Ectodermal cell (in vitro differentiated cells): ENCODE measurements around the gene PYCR2.

Experiments
- H3K27ac ChIP-seq: 2 replicates; pipeline ENCODE4 v1.7.0; 2013; ENCODE audit warnings: mild to moderate bottlenecking, low read depth, low read length; ENCODE audit not compliant: insufficient read depth, poor library complexity, severe bottlenecking
- H3K27me3 ChIP-seq: 2 replicates; pipeline ENCODE4 v1.7.0; 2013; ENCODE audit warnings: mild to moderate bottlenecking, low read length; ENCODE audit not compliant: insufficient read depth, control insufficient read depth, poor library complexity, severe bottlenecking
- H3K36me3 ChIP-seq: one replicate; pipeline ENCODE4 v1.7.0; 2013; ENCODE audit warnings: low read length; ENCODE audit not compliant: control insufficient read depth, insufficient read depth
- H3K4me1 ChIP-seq: one replicate; pipeline ENCODE4 v1.7.0; 2013; ENCODE audit warnings: low read length; ENCODE audit not compliant: control insufficient read depth, insufficient read depth
- H3K4me3 ChIP-seq: 2 replicates; pipeline ENCODE4 v1.7.0; 2013; ENCODE audit warnings: low read depth, low read length, control low read depth; ENCODE audit not compliant: insufficient read depth
- H3K9me3 ChIP-seq: 2 replicates; pipeline ENCODE4 v1.7.0; 2013; ENCODE audit warnings: mild to moderate bottlenecking, low read length, moderate library complexity; ENCODE audit not compliant: control insufficient read depth
- WGBS, 2 experiments: methylation state at CpG; one replicate each; pipeline ENCODE4 v1.1.7; 2013; ENCODE audit warnings: missing lambda C conversion rate in 2 of 2; 5-methylcytosine and 5-hydroxymethylcytosine counted together

PYCR2 gene

GRCh38 chr1:225877580-225877979 is 46.5 kb downstream of the PYCR2 start:
- Histone ChIP-seq H3K4me3 (no peak overlapping the region), H3K27ac (no peak overlapping the region), H3K9me3 (no peaks in the 10 kb centered on the region), H3K36me3 (no peaks in the 10 kb centered on the region), H3K4me1 (peaks cover 5% of the 10 kb centered on the region), H3K27me3 (peaks cover 29% of the 10 kb centered on the region)
- 77 to 79% methylated on average over 10 of the region's 10 CpGs for WGBS, 2 experiments

GRCh38 chr1:225876900-225877510 is 47.0 kb downstream of the PYCR2 start:
- no peak overlapping the region for H3K4me3 ChIP-seq
- H3K27me3 ChIP-seq, result peaks cover 24% of the 10 kb centered on the region
- WGBS, 2 experiments, result 92 to 93% methylated on average over 12 of the region's 12 CpGs
- H3K27ac ChIP-seq, result no peak overlapping the region
- H3K4me1 ChIP-seq, result peaks cover 5% of the 10 kb centered on the region
- H3K36me3 ChIP-seq, result no peaks in the 10 kb centered on the region
- H3K9me3 ChIP-seq, result no peaks in the 10 kb centered on the region

- Histone ChIP-seq H3K27ac (no peak overlapping the region), H3K4me1 (peaks cover 4% of the 10 kb centered on the region), H3K27me3 (peaks cover 6% of the 10 kb centered on the region), H3K36me3 (no peaks in the 10 kb centered on the region), H3K9me3 (no peaks in the 10 kb centered on the region), H3K4me3 (no peak overlapping the region)
- 91% methylated on average over 12 of the region's 12 CpGs for WGBS, 2 experiments
Measured at GRCh38 chr1:225875044-225875815, 48.8 kb downstream of the PYCR2 start.

GRCh38 chr1:225874431-225874830 is 49.6 kb downstream of the PYCR2 start:
- Histone ChIP-seq H3K27ac (no peak overlapping the region), H3K9me3 (no peaks in the 10 kb centered on the region), H3K4me3 (no peak overlapping the region), H3K36me3 (no peaks in the 10 kb centered on the region), H3K4me1 (peaks cover 4% of the 10 kb centered on the region), H3K27me3 (no peaks in the 10 kb centered on the region)
- WGBS, 2 experiments, result 93 to 94% methylated on average over 11 of the region's 11 CpGs

GRCh38 chr1:225873281-225873850 is 50.7 kb downstream of the PYCR2 start:
- Histone ChIP-seq H3K27me3 (no peaks in the 10 kb centered on the region), H3K4me3 (no peak overlapping the region), H3K9me3 (no peaks in the 10 kb centered on the region), H3K4me1 (peaks cover 4% of the 10 kb centered on the region), H3K36me3 (no peaks in the 10 kb centered on the region), H3K27ac (no peak overlapping the region)
- 93 to 94% methylated on average over 10 of the region's 10 CpGs for WGBS, 2 experiments

- WGBS, 2 experiments, result 89 to 95% methylated on average over 3 of the region's 3 CpGs
- H3K36me3 ChIP-seq, result no peaks in the 10 kb centered on the region
Measured at GRCh38 chr1:225872075-225872430, 52.0 kb downstream of the PYCR2 start.

GRCh38 chr1:225871359-225872074 is 52.5 kb downstream of the PYCR2 start:
- no peak overlapping the region for H3K27ac ChIP-seq

More at GRCh38 chr1:225872075-225872430, 52.0 kb downstream of the PYCR2 start:
- Histone ChIP-seq H3K9me3 (no peaks in the 10 kb centered on the region), H3K4me3 (no peak overlapping the region), H3K27ac (no peak overlapping the region), H3K27me3 (no peaks in the 10 kb centered on the region), H3K4me1 (peaks cover 4% of the 10 kb centered on the region)

GRCh38 chr1:225870911-225871310 is 53.1 kb downstream of the PYCR2 start:
- no peaks in the 10 kb centered on the region for H3K36me3 ChIP-seq
- H3K9me3 ChIP-seq, result no peaks in the 10 kb centered on the region
- WGBS, 2 experiments, result 67 to 82% methylated on average over 3 of the region's 3 CpGs
- H3K4me3 ChIP-seq, result no peak overlapping the region
- H3K4me1 ChIP-seq, result peaks cover 4% of the 10 kb centered on the region
- H3K27ac ChIP-seq, result no peak overlapping the region
- no peaks in the 10 kb centered on the region for H3K27me3 ChIP-seq

More at GRCh38 chr1:225871359-225872074, 52.5 kb downstream of the PYCR2 start:
- Histone ChIP-seq H3K4me3 (no peak overlapping the region), H3K9me3 (no peaks in the 10 kb centered on the region), H3K4me1 (peaks cover 4% of the 10 kb centered on the region), H3K27me3 (no peaks in the 10 kb centered on the region), H3K36me3 (no peaks in the 10 kb centered on the region)
- WGBS, 2 experiments, result 72 to 73% methylated on average over 8 to 11 of the region's 11 CpGs
